GM21447 (cell line): Measurements from ENCODE around the gene IFT43.

Experiments used
- ATAC-seq: cut with Tn5 transposase; IDR thresholded peaks from one replicate; pipeline ENCODE4 v1.9.1; 2021; ENCODE audit not compliant: unreplicated experiment

The IFT43 gene

DNA sequence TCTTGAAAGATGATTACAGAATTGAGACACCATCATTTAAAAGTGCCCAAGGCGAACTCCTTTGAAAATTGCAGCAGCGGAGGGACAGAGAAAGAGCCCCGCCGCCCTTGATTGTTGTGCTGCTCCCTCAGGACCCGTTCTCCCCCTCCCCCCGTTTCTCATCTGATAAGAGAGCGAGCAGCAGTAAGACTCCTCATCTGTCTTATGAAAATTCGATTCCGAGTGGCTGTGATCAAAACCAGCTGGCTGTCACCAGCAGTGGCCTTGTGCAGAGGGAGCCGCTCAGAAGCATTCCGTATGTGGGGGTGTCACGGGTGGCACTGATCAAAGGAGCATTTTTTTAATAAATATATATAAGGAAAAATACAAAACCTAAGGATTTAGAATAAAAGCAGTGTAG lies 88.2 kb downstream of the IFT43 start:
- no peak for ATAC-seq

DNA sequence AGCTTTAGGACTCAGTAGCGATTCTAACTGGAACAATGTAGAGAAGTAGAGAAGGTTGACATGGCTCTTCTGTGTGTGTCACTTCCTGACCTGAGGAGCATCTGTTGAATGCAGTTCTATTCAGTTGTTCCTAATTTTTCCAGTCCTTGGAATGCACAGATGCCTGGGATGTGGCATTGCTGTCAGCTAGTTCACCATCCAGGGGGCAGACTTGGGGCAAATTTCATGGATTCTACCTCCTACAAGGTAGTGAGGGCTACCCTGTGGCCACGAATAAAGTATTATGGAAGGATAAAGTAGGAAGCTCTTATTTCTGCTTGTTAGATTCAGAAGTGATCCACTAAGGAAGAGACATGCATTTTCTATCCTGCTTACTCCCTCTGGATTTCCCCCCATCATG lies 91.8 kb downstream of the IFT43 start:
- ATAC-seq, result no peak

DNA sequence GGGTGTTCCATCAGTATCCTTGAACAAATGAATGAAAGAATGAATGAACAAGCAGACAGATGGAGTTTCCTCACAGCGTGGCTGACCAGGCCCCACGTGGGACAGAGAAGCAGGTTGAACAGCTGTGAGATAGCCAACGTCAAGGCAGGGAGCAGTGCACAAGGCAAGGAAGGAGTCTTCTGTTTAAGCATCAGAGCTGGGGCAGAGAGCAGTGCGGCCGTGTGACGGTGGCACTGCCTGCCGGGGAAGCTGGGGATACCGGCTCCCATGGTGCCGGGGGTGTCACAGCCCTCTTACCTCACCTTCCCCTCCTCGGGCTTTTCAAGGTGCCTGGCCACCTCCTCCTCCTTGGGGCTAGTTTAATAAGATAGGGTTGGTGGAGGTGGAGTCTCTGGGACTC lies 92.9 kb downstream of the IFT43 start:
- no peak for ATAC-seq

DNA sequence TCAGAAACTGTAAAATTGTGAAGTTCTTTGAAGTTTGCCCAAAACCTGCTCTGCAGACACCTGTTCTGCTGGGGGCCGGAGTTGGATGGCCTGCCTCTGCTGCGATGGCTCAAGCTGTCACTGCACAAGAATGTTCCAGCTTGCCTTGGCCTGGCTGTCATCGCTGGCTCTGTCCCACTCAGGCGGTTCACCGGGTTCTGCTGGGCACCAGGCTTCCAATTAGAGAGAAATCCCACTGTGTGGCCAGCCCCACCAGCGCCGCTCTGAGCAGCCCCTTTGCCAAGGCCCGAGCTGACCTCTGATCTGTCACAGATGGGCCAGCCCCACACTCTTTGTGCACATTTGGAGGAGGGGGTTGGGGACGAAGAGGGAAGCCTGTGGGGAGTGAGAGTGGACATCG lies 94.5 kb downstream of the IFT43 start:
- no peak for ATAC-seq

DNA sequence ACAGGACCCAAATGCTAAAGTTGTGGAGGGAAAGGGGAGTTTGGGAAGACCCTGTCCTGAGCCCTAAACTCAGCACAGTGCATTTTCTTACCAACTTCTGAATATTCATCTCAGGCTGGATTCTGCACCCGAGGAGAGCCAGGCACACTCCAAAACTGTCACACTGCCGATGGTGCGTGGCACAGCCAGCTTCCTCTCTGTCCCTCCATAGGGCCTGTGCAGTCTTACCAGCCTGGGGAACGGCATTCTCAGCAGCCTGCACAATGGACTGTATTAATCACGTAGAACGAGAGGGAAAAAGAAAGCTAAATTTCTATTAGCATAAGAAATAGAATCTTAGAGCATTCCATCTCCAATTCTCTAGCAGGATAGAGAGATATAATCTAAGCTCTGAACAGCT lies 94.9 kb downstream of the IFT43 start:
- no peak for ATAC-seq

DNA sequence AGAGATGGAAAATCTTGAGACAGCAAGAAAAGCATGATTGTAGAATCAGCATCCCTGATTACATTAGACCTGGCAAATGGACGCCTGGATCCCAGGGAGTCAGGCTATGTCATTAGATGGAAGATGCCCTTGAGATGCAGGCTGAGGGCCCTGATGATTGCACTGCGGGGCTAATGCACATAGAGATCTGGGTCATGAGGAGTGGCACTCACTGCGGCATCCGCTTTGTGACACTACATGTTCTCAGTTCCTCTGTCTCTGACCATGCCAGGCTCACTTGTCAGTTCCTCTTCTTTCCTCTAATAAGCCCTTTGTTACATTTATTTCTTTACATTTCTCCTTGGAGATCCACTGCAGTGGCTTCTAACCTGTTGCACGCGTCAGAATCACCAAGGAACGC lies 96.1 kb downstream of the IFT43 start:
- ATAC-seq, result no peak

DNA sequence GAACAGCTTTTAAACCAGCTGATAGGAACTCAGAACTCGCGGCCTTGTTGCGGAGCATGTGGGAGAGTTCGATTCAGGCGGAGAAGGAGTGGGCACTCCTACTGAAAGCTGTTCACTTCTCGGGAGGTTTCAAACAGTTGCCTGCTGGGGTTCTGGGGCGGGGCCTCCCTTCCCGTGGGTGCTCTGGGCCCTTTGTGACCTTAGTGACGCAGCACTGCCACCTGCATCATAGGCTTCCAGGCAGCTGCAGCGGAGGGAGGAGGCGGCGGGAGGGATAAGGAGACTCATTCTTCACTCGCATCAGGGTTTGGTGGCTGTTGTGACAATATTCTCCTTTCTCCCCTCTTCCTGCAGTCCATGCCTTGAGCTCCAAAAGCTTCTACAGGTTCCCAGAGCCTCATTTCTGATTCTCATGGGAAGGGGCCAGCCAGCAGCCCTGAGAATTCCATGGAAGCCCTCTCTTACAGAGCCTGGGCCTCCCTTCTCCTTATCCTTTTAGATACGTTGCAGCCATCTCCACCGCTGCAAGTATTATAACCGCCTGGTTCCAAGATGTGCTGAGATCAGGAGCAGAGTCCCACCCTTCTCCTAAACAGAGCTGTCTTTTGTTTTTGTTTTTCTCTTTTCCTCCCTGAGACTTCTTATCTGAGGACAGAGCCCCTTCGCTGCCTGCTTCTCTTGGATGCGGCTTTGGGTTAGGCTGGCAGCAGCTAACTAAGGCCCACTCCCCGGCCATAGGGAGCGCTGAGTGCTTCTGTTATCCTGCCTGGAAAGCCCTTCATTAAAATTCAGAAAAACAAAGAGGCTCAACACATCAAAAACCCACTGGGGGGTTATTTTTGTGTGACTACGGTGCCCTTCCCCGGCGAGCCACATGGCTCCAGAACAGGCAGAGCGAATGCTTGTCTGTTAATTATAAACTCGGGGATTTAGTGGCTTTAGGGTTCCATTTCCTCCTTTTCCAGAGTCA lies 98.5 kb downstream of the IFT43 start:
- ATAC-seq, result no peak

DNA sequence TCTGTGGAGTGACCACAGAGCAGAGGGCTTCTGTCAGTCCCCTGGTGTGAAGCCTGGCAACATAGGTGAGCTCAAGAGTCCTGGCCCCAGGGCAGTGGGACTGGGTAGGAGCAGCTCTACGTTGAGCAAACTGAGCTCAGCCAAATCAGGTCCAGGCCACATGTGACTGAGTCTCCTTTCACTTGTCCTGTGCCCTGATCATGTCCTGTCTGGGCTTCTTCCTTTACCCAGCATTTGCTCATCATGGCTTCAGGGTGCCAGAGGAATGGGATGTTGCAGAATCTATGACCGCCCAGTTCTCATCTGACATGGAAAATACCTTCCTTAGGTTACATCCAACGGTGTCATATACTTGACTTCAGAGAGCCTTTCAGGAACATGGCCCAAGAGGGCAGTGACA lies 99.8 kb downstream of the IFT43 start:
- ATAC-seq, result no peak

DNA sequence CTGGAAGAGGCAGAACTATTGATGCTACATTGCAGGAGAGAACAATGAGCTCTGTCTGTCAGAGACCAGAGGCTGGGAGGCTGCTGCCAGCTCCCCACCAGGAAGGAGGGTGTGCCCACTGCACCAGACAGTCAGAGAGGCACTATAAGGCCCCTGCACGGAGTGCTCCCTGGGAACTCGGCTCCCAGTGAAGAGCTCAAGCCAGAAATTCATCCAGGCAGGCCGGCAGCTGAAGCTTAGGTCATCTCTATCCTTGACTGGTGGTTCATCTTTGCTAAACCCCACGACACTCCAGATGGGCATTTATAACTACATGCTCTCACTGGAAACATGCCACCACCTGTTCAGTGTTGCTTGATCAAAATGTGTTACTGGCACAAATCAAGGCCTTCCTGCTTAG lies 101.1 kb downstream of the IFT43 start:
- ATAC-seq, result no peak

DNA sequence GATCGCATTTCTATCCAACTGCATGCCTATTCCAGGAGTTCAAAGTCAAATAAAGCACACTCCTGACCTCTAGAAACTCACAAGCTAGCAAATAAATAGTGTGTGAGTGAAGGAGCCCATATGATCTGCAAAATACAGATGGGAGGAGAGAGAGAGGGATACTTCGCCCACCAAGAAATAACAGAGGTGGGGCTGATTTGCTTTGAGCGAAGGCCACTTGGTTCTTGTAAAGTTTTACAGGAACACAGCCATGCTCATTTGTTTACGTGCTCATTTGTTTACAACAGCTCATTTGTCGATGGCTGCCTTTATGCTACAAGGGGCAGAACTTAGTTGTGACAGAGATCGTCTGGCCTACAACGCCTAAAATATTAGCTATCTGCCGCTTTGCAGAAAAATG lies 102.8 kb downstream of the IFT43 start:
- no peak for ATAC-seq

DNA sequence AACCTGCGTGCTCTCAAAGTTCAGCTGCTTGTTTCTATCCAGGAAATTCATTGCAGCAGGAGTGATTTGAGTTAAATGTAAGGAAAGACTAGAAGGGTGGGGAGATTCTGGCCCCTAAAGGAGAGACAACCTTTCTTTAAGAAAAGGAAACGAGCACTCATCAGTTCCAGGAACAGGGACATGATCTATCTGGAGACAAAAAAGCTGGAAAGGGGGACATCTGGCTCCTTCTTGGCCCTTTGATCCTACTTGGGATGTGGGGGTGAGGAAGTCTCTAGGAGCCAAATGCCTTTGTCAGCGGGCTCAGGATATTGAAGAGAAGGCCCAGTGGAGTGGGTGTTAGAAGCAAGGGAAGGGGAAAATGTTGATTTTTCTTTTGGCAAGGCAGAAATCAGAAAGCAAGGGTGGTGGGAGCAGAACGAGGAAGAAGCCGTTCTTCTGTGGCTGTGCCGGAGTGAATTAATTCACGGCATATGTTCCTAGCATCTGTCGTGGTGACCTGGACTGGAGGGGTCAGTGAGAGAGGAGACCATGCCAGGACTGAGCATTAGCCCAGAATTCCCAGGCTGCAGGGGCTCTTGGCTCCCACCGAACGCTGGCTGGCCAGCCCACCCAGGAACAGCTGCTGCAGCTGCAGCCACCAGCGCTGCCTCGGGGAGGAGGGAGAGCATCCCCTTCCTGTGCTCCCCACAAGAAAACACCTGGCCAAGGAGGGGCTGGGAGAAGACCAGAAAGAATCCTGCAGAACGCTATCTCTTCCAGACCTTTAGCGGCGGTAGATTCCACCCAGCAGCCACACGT lies 103.4 kb downstream of the IFT43 start:
- no peak for ATAC-seq

DNA sequence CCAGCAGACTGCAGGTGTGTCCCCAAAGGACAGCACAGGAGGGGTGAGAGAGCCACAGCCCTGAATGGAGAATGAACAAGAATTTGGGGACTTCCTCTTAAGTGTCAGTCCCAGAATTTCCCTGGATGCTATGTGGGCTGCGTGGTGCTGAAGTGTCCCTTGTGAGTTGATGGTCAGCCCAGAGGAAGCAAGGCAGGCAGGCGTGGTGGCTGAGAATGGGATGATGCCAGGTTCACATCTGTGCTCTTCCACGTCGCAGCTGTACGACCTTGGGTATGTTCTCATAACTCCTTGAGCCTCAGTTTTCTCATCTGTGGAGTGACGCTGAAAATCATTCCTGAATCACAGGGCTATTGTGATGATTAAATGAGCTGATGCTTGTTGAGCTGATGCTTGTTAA lies 104.0 kb downstream of the IFT43 start:
- ATAC-seq, result no peak

DNA sequence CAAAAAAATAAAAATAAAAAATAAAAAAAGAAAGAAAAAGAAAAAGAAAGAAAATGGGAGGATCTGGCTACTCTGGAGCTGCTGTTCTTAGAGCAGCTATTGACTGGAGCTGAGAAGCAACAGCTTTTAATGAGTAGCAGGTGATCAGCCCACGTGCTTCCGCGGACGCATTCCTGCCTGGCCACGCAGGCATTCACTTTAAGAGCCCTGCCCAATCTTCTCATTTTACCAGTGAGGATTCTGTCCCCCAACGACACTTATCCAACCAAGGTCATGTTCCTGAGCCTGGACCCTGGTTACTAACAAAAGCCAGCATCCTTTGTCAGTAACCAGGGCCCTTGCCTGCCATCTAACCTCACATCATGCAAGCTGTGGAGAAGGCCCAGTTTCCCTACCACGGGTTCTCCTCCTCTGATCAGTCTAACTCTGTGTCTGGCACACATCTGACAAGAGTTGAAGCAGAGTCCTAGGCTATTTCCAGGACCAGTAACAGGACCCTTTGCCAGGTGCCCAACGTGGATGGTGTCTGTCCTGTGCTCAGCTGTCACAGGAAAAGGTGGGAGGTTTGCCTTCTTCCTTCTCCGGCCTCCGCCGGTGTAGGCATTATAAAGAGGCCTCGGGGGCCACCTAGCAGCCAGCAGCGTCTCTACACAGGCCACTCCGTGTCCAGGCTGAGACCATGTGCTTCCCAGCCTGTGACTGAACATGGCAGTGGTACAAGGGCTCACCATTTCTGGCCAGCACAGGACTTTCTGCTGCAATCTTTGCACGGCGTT lies 105.2 kb downstream of the IFT43 start:
- ATAC-seq, result no peak

DNA sequence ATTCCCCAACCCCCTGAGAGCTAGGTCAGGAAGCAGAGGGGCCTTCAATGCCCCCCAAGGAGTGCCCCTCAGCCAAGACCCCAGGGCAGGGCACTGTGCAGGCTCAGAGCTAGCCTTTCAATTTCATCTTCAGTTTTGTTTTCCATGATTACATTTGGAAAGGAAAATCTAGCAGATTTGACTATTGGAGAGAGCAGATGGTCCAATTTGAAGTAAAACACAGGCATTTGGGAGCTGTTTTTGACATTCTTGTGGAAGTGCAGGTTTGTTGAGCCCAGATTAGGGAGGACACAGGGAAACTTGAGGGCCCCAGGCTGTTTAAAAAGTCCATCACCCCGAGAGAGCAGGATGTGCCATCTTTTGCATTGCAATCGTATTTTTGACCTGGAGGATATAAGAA lies 107.5 kb downstream of the IFT43 start:
- ATAC-seq, result no peak

DNA sequence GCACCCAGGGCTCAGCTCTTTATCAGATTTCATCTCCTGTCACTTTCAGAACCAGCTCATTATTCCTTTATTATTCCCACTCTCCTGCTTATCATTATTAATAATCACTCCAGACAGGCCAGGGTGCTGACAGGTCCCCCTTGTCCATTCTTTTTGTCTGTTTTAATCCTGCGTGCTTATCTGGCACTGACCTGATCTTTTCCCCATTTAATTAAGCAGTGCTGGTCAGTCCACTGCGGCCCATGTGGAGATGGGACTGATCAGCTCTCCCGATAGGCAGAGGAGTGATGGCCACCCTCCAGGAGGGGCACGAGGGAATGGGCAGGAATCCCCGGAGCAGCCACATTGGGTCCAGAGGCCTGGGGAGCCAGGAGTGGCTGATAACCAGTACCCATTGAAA lies 110.7 kb downstream of the IFT43 start:
- no peak for ATAC-seq

DNA sequence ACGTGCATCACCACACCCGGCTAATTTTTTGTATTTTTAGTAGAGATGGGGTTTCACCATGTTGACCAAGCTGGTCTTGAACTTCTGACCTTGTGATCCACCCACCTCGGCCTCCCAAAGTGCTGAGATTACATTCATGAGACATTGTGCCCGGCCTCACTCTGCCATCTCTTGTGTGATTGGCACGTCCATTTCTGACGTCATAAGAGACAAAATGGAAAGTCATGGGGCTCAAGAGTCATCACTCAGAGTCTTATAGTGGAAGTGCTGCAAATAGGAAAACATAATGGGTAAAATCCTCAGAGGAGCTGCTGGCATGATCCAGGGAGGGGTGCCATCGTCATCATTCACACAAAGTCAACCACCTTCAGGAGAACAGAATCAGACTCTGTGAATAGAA lies 112.0 kb downstream of the IFT43 start:
- no peak for ATAC-seq

DNA sequence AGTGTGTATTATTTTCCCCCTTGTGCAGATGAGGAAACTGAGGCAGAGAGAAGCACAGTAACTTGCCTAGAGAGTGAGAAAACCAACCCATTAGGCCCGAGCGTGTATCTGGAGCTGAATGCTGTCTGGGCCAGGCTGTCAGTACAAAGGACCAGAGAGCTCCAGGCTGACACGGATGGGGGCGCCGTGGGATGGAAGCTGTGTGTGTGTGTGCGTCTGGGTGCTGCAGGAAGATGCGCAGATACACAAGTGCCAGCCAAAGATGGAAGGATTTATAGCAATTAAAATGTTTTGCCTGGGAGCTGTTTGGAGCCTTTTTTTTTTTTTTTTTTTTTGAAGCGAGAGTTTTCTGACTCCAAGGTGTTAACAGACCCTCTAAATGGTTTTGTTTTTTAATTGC lies 112.5 kb downstream of the IFT43 start:
- ATAC-seq, result no peak

DNA sequence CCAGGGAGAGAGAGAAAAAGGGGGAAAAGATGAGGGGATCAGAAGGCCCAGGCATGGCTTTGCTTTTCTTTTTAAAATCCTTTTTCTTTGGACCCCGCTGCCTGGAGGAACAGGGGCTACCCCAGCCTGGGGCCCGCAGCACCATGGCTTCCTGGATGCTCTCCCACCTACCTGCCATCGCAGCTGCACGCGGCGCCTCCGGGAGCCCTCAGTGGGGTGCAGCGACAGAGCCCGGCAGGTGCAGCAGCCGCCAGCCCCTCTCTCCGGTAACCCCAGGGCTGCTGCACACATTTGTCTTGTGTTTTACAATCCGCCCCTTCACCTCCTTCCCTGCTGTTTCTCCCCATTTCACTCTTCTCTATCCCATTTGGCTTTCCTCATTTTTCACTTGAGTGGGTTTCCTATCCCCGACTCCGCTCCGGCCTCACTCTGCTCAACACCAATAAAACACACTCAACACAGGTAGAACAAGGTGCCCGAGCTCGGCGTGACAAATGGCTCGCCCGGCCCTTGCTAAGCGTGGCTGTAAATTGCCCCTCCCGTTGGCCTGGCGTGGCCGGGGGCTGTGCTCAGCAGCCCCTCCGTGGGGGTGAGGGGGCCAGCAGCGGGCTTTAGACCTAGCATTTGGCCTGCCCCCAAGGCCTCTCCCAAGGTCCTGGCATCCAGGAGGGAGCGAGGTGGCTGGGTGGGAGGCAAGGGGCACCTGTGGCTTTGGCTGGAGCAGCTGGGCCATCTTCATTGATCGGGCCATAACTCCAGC lies 113.5 kb downstream of the IFT43 start:
- no peak for ATAC-seq

DNA sequence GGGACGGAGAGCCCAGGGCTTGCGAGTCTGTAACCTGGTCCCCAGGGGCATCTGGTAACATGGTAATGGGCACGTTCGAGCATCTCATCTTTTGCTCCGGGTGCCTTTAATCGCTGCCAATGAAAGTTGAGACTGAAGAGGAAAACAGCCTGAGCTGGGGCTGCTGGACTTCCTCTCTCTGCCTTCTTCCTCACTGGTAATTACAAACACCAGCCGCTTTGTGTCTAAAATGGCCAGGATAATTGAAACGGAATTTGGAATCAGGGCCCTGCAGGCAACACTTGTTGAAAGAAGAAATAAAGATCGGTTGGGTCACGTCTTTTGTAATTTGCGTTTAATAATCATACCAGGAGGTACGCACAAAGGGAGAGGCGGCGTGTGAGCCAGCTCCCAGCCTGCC lies 114.7 kb downstream of the IFT43 start:
- ATAC-seq, result no peak
